MCF 10A (cell line): Measurements from ENCODE around the gene TMPRSS13. TPM values are rescaled to one million over a fixed set of nuclear protein-coding genes. Genes with fewer than 3 reads are reported as not detected.

Experiments used
- BruUV-seq: library from RNA; stranded (reverse); fragments of 400-500 nt; replicated peaks from 2 replicates; lab custom pipeline; 2021; lab: Mats Ljungman, UMichigan
- CTCF ChIA-PET: fragments of 300-600 bp; sonication (Branson Sonifier 250); formaldehyde crosslinking; extraction: SDS; loops from one replicate; lab custom pipeline; 2021; ENCODE audit warnings: antibody characterized with exemption, inconsistent platforms; lab: Yijun Ruan, JAX
- POLR2A ChIA-PET: fragments of 300-600, 350-650 bp; sonication (Branson Sonifier 250); formaldehyde crosslinking; extraction: SDS; loops from one replicate; lab custom pipeline; 2020; ENCODE audit warnings: antibody characterized with exemption, inconsistent platforms; lab: Yijun Ruan, JAX
- DNase-seq: peaks from one replicate; pipeline ENCODE4 v3.0.0-alpha.2; 2018; ENCODE audit not compliant: unreplicated experiment
- H3K27ac Mint-ChIP-seq: one replicate; pipeline ENCODE4 v1.8.0; 2022; ENCODE audit warnings: mild to moderate bottlenecking, low read depth, mixed read lengths; ENCODE audit not compliant: unreplicated experiment
- H3K27me3 Mint-ChIP-seq: one replicate; pipeline ENCODE4 v1.8.0; 2022; ENCODE audit warnings: mixed read lengths; ENCODE audit not compliant: insufficient read depth, unreplicated experiment
- H3K36me3 Mint-ChIP-seq: one replicate; pipeline ENCODE4 v1.8.0; 2022; ENCODE audit warnings: mild to moderate bottlenecking, moderate library complexity, mixed read lengths; ENCODE audit not compliant: insufficient read depth, unreplicated experiment
- H3K4me1 Mint-ChIP-seq: one replicate; pipeline ENCODE4 v1.8.0; 2022; ENCODE audit warnings: mixed read lengths; ENCODE audit not compliant: insufficient read depth, unreplicated experiment
- H3K4me3 Mint-ChIP-seq: one replicate; pipeline ENCODE4 v1.8.0; 2022; ENCODE audit warnings: mild to moderate bottlenecking, moderate library complexity, mixed read lengths; ENCODE audit not compliant: unreplicated experiment
- H3K9me3 Mint-ChIP-seq: one replicate; pipeline ENCODE4 v1.8.0; 2022; ENCODE audit warnings: mixed read lengths; ENCODE audit not compliant: unreplicated experiment
- intact Hi-C: fragments of 100-400 bp; cut with micrococcal nuclease; formaldehyde crosslinking; loops from 2 replicates; pipeline ENCODE4 v1.14.1; 2022
- total RNA-seq: library from RNA; stranded (reverse); gene quantifications from 2 replicates; pipeline ENCODE4 v1.2.3, GENCODE V29; 2022
- TF ChIP-seq, protein P1 (sequence below): fragments of 200-600 bp; IDR thresholded peaks from one replicate; pipeline ENCODE4 v1.8.0; 2022; ENCODE audit warnings: antibody characterized with exemption, mild to moderate bottlenecking; ENCODE audit not compliant: unreplicated experiment

TMPRSS13 gene
- total RNA-seq, 1 experiment from 2014 or later = not detected

DNA sequence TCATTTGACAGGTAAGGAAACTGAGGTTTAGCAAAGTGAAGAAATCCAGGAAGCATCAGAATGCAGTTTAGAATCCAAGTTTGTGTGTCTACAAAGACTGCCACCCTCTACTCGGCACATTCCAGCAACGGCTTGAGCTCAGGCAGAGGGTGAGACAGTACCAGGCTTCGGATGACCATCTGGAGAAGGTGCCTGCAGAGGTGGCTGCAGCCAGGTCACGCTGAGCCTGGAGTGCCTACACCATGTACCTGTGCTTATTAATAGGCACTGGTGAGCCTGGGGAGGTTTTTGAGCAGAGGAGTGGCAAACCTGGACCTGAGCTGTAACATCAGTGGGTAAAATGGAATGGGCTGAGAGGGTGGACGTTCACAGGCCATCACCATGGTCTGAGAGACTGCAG, 57.4 kb downstream of the TMPRSS13 start:
- H3K9me3 Mint-ChIP-seq = no peaks in the 10 kb centered on the region
- POLR2A ChIA-PET = no interaction called here
- BruUV-seq = no TSS peak
- no peaks in the 10 kb centered on the region for H3K36me3 Mint-ChIP-seq
- no peak for DNase-seq
- no peaks in the 10 kb centered on the region for H3K4me1 Mint-ChIP-seq
- H3K27ac Mint-ChIP-seq = no peak overlapping the region
- CTCF ChIA-PET = interaction anchor here (1.3 to 1.6 kb wide), 3 partner anchors 27 to 75 kb away, joined by 4 to 8 read pairs (median 5); no protein-coding TSS in a partner anchor
- no peak overlapping the region for H3K4me3 Mint-ChIP-seq
- intact Hi-C loops = no loop called here
- peaks cover 74% of the 10 kb centered on the region for H3K27me3 Mint-ChIP-seq
- TF ChIP-seq, protein P1, sequence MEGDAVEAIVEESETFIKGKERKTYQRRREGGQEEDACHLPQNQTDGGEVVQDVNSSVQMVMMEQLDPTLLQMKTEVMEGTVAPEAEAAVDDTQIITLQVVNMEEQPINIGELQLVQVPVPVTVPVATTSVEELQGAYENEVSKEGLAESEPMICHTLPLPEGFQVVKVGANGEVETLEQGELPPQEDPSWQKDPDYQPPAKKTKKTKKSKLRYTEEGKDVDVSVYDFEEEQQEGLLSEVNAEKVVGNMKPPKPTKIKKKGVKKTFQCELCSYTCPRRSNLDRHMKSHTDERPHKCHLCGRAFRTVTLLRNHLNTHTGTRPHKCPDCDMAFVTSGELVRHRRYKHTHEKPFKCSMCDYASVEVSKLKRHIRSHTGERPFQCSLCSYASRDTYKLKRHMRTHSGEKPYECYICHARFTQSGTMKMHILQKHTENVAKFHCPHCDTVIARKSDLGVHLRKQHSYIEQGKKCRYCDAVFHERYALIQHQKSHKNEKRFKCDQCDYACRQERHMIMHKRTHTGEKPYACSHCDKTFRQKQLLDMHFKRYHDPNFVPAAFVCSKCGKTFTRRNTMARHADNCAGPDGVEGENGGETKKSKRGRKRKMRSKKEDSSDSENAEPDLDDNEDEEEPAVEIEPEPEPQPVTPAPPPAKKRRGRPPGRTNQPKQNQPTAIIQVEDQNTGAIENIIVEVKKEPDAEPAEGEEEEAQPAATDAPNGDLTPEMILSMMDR = no peak

DNA sequence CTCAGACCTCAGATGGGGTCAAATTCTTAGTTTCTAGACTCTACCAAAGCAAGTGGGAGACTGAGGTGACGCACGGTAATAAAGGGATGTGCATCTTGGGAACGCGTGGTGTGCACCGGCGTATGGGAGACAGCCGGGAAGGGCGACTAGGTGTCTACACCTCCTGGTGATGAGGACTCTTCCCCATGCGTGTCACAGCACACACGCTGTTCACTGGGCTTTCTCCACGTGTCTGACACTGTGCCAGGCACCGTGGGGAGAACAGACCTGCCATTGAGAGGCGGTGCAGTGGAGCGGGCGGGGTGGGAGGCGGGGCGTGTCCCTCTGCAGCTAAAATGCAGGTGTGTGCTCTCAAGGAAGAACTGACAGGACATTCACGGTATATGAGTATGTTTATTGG, 58.0 kb downstream of the TMPRSS13 start:
- no peaks in the 10 kb centered on the region for H3K36me3 Mint-ChIP-seq
- no peak for DNase-seq
- peaks cover 74% of the 10 kb centered on the region for H3K27me3 Mint-ChIP-seq
- TF ChIP-seq, protein P1 = no peak
- ChIA-PET POLR2A (no interaction called here), CTCF (interaction anchor here (1.3 to 1.4 kb wide), 2 partner anchors 27 to 76 kb away, joined by 4 to 5 read pairs; no protein-coding TSS in a partner anchor)
- H3K9me3 Mint-ChIP-seq = no peaks in the 10 kb centered on the region
- no peaks in the 10 kb centered on the region for H3K4me1 Mint-ChIP-seq
- H3K4me3 Mint-ChIP-seq = no peak overlapping the region
- intact Hi-C loops = no loop called here
- BruUV-seq = no TSS peak
- H3K27ac Mint-ChIP-seq = no peak overlapping the region

DNA sequence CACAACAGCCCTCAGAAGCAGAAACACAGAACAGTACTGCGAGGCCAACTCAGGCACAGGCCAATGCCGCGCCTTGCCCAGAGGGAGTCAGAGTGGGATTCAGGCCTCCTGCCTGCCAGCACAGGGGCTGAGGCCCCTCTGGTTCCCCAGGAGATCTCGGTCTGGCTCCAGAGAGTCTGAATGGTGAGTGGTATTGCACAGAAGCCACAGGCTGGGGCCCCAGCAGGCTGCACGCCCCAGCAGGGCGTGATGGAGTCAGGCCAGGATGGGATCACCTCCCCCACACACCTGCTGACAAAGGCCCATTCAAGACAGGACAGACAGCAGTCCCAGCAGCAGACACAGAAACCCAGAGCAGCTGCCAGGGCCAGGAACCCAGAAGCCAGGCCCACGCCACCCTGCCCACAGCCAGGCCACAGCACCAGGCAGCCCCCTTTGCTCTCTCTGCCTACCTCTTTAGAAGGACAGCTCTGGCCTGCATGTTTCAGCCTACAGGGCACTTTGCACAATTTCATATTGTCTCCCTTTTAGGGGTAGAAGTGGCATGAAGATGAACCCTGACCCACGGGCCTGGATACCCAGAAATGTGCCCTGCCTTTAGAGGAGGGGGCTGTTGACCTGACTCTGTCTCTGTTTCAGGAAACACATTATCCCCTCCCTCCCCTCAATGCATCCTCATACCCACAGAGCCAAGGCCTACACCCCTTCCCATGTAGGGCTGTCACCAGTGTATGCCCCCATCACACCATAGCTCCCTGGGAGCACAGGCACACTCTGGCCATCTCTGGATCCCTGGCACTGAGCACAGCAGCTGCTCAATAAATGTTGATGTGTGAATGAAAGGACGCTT, 58.9 kb downstream of the TMPRSS13 start:
- CTCF ChIA-PET = interaction anchor here (1.3 to 1.4 kb wide), 2 partner anchors 26 to 77 kb away, joined by 4 to 5 read pairs; no protein-coding TSS in a partner anchor
- Mint-ChIP-seq H3K9me3 (no peaks in the 10 kb centered on the region), H3K27ac (no peak overlapping the region), H3K4me1 (no peaks in the 10 kb centered on the region), H3K4me3 (no peak overlapping the region), H3K36me3 (no peaks in the 10 kb centered on the region), H3K27me3 (peaks cover 74% of the 10 kb centered on the region)
- POLR2A ChIA-PET = interaction anchor here (0.7 kb wide), 1 partner anchor 7 kb away, joined by 3 read pairs; no protein-coding TSS in a partner anchor
- TF ChIP-seq, protein P1 = no peak
- intact Hi-C loops = no loop called here
- no peak for DNase-seq
- no TSS peak for BruUV-seq

DNA sequence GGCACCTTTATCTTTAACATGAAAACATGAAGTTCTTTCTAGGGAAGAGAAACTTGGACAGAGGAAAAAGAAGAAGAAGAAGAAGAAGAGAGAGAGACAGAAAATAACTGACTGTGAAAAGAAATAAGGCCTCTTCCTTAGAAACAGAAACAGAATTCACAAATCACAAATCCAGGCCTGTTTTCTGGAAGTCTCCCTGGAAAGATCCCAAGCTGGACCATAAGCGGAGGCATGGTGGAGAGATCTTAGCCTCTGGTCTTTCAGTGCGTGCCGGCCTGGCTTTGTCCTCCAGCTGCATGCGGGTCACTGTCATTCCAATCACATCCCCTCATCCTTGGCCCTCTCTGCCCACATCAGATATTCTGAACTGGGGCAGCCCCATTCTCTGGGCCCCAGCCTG, 59.6 kb downstream of the TMPRSS13 start:
- CTCF ChIA-PET = no interaction called here
- BruUV-seq = no TSS peak
- POLR2A ChIA-PET = interaction anchor here (0.7 kb wide), 1 partner anchor 8 kb away, joined by 3 read pairs; no protein-coding TSS in a partner anchor
- no peak overlapping the region for H3K27ac Mint-ChIP-seq
- no peak overlapping the region for H3K4me3 Mint-ChIP-seq
- DNase-seq = no peak
- intact Hi-C loops = no loop called here
- H3K27me3 Mint-ChIP-seq = peaks cover 67% of the 10 kb centered on the region
- TF ChIP-seq, protein P1 = no peak
- no peaks in the 10 kb centered on the region for H3K36me3 Mint-ChIP-seq
- no peaks in the 10 kb centered on the region for H3K4me1 Mint-ChIP-seq
- no peaks in the 10 kb centered on the region for H3K9me3 Mint-ChIP-seq
